ENCODE results near the gene ZNF22. TPM values are rescaled to one million over a fixed set of nuclear protein-coding genes. Genes with fewer than 3 reads are reported as not detected.

The ZNF22 gene
- total RNA-seq, 1 experiment from 2014 or later = 29.9 TPM

- H3K4me3 ChIP-seq = no peak overlapping the region
- BruUV-seq (replicated peaks) = no TSS peak
- H4K20me1 ChIP-seq (ENCODE audit: insufficient read depth) = no peaks in the 10 kb centered on the region
- POLR2A ChIA-PET (ENCODE audit: unreplicated experiment) = no interaction called here
- no peaks in the 10 kb centered on the region for H3K79me2 ChIP-seq (ENCODE audit: low read depth)
- no peak overlapping the region for H3K4me2 ChIP-seq
- H3K4me1 ChIP-seq (replicated peaks; ENCODE audit: insufficient read depth) = peaks cover 10% of the 10 kb centered on the region; the same call in 1 of the 2 replicates
- intact Hi-C loops (cut with micrococcal nuclease; ENCODE audit: unreplicated experiment) = no loop called here
- H3K36me3 ChIP-seq (ENCODE audit: low read depth) = no peaks in the 10 kb centered on the region
- H3K27ac ChIP-seq = no peak overlapping the region
- peaks cover 5% of the 10 kb centered on the region; the same call in 1 of the 2 replicates for H3F3A ChIP-seq (ENCODE audit: insufficient read depth, low read depth)
- no peaks in the 10 kb centered on the region for H3K9me2 ChIP-seq (ENCODE audit: insufficient read depth)
- TF ChIP-seq EZH2 (IDR thresholded peaks at IDR 0.05; ENCODE audit: low read depth) (no peak), CTCF (conservative IDR thresholded peaks at IDR 0.05) (no peak)
- no peak for DNase-seq
- H3K9me3 ChIP-seq (ENCODE audit: insufficient read depth, low read depth) = no peaks in the 10 kb centered on the region
- H3K27me3 ChIP-seq (ENCODE audit: insufficient read depth, low read depth) = no peaks in the 10 kb centered on the region
- H2AFZ ChIP-seq = no peak overlapping the region
- CTCF ChIA-PET = interaction anchor here (0.6 kb wide), 2 partner anchors 35 to 283 kb away, joined by 3 to 5 read pairs; no protein-coding TSS in a partner anchor
These were observed 33.1 kb upstream of the ZNF22 start for GRCh38 chr10:44967616-44968015.

DNA sequence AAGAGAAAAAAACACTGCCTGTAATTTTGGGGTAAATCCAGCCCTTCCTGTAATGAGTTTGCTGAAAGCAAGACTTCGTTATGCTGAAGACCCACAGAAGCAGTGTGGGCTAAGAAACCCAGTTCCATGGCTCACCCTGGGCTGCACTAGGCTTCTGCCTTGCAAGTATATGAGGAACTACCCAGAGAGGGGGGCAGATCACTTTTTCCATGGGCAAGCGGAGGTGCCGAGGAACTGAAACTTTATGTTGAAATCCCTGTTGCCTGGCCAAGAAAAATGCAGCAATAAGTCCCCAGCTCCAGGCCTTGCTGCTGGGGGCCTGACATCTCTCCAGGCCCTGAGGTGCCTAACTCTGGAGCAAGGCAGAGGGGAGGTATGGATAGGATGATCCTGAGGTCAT, 32.6 kb upstream of the ZNF22 start:
- Histone ChIP-seq H4K20me1 (ENCODE audit: insufficient read depth) (no peaks in the 10 kb centered on the region), H3K27me3 (ENCODE audit: insufficient read depth, low read depth) (no peaks in the 10 kb centered on the region), H3K9me2 (ENCODE audit: insufficient read depth) (no peaks in the 10 kb centered on the region), H3K9me3 (ENCODE audit: insufficient read depth, low read depth) (no peaks in the 10 kb centered on the region), H2AFZ (no peak overlapping the region), H3K4me3 (no peak overlapping the region), H3K4me2 (no peak overlapping the region), H3K4me1 (replicated peaks; ENCODE audit: insufficient read depth) (peaks cover 10% of the 10 kb centered on the region; the same call in 1 of the 2 replicates), H3K36me3 (ENCODE audit: low read depth) (no peaks in the 10 kb centered on the region), H3K79me2 (ENCODE audit: low read depth) (no peaks in the 10 kb centered on the region), H3F3A (ENCODE audit: insufficient read depth, low read depth) (peaks cover 5% of the 10 kb centered on the region; the same call in 1 of the 2 replicates), H3K27ac (no peak overlapping the region)
- no TSS peak for BruUV-seq (replicated peaks)
- no peak for DNase-seq
- TF ChIP-seq EZH2 (IDR thresholded peaks at IDR 0.05; ENCODE audit: low read depth) (no peak), CTCF (conservative IDR thresholded peaks at IDR 0.05) (no peak)
- ChIA-PET CTCF (interaction anchor here (0.6 kb wide), 2 partner anchors 36 to 282 kb away, joined by 3 to 5 read pairs; no protein-coding TSS in a partner anchor), POLR2A (ENCODE audit: unreplicated experiment) (no interaction called here)
- intact Hi-C loops (cut with micrococcal nuclease; ENCODE audit: unreplicated experiment) = no loop called here

GRCh38 chr10:44968500-44969400, 32.0 kb upstream of the ZNF22 start:
- no peak overlapping the region for H2AFZ ChIP-seq
- intact Hi-C loops (cut with micrococcal nuclease; ENCODE audit: unreplicated experiment) = no loop called here

More at GRCh38 chr10:44968500-44969400, 32.0 kb upstream of the ZNF22 start:
- no peaks in the 10 kb centered on the region for H3K9me2 ChIP-seq (ENCODE audit: insufficient read depth)
- H3K4me3 ChIP-seq = no peak overlapping the region
- ChIA-PET POLR2A (ENCODE audit: unreplicated experiment) (no interaction called here), CTCF (no interaction called here)
- no TSS peak for BruUV-seq (replicated peaks)
- no peak overlapping the region for H3K4me2 ChIP-seq
- H3K4me1 ChIP-seq (replicated peaks; ENCODE audit: insufficient read depth) = peaks cover 10% of the 10 kb centered on the region; the same call in 1 of the 2 replicates
- no peak for TF ChIP-seq CTCF (conservative IDR thresholded peaks at IDR 0.05)
- TF ChIP-seq EZH2 (IDR thresholded peaks at IDR 0.05; ENCODE audit: low read depth) = no peak
- no peaks in the 10 kb centered on the region for H3K9me3 ChIP-seq (ENCODE audit: insufficient read depth, low read depth)
- no peak overlapping the region for H3K27ac ChIP-seq
- no peaks in the 10 kb centered on the region for H3K36me3 ChIP-seq (ENCODE audit: low read depth)
- H3K27me3 ChIP-seq (ENCODE audit: insufficient read depth, low read depth) = no peaks in the 10 kb centered on the region
- no peaks in the 10 kb centered on the region for H3K79me2 ChIP-seq (ENCODE audit: low read depth)
- H3F3A ChIP-seq (ENCODE audit: insufficient read depth, low read depth) = peaks cover 5% of the 10 kb centered on the region; the same call in 1 of the 2 replicates
- no peak for DNase-seq
- H4K20me1 ChIP-seq (ENCODE audit: insufficient read depth) = no peaks in the 10 kb centered on the region

All from PC-9 (cell line).